HCT116 (cell line): ENCODE data around the gene TEDC2.

Source experiments
- ATF3 ChIP-seq: IDR thresholded peaks from 2 replicates; pipeline ENCODE4 v1.6.1; 2012
- CTCF ChIP-seq, 3 experiments: fragments of 200-600 bp in 1 of 3; sonication (generic) in 1 of 3; IDR thresholded peaks in 2 of 3; conservative IDR thresholded peaks in 1 of 3; 2 replicates each; pipeline ENCODE4 v1.5.1; 2012 to 2017; ENCODE audit warnings: low read depth in 2 of 3, low read length in 2 of 3, antibody characterized with exemption in 1 of 3, borderline replicate concordance in 1 of 3, control low read depth in 1 of 3, mild to moderate bottlenecking in 1 of 3, mixed read lengths in 1 of 3, mixed run types in 1 of 3, moderate library complexity in 1 of 3; ENCODE audit not compliant: insufficient read depth in 1 of 3
- EGR1 ChIP-seq: IDR thresholded peaks from 2 replicates; pipeline ENCODE4 v1.6.1; 2012; ENCODE audit warnings: low read depth
- EZH2phosphoT487 ChIP-seq: fragments of 200-600 bp; IDR thresholded peaks from 2 replicates; pipeline ENCODE4 v1.6.1; 2018; ENCODE audit warnings: antibody characterized with exemption, borderline replicate concordance
- MAX ChIP-seq: IDR thresholded peaks from 2 replicates; pipeline ENCODE4 v1.6.1; 2012
- POLR2A ChIP-seq: IDR thresholded peaks from 2 replicates; pipeline ENCODE4 v1.7.0; 2011; ENCODE audit warnings: borderline replicate concordance; ENCODE audit not compliant: insufficient read depth, insufficient read length; ENCODE audit errors: extremely low read depth
- POLR2AphosphoS5 ChIP-seq: IDR thresholded peaks from 2 replicates; pipeline ENCODE4 v1.6.1; 2011; ENCODE audit warnings: mild to moderate bottlenecking, low read depth, low read length, moderate library complexity
- RAD21 ChIP-seq: IDR thresholded peaks from 2 replicates; pipeline ENCODE4 v1.6.1; 2012; ENCODE audit warnings: low read depth, mild to moderate bottlenecking
- REST ChIP-seq: IDR thresholded peaks from 2 replicates; pipeline ENCODE4 v1.6.1; 2012; ENCODE audit warnings: low read depth
- TCF7L2 ChIP-seq: IDR thresholded peaks from 2 replicates; pipeline ENCODE4 v1.7.0; 2011; ENCODE audit warnings: borderline replicate concordance, inconsistent platforms; ENCODE audit not compliant: insufficient read depth, insufficient read length; ENCODE audit errors: extremely low read depth
- ZNF274 ChIP-seq: fragments of 200-500 bp; sonication (Bioruptor generic); IDR thresholded peaks from 2 replicates; pipeline ENCODE4 v1.6.1; 2014; ENCODE audit warnings: mild to moderate bottlenecking, low read depth, low read length, inconsistent platforms

- TF ChIP-seq TCF7L2 (no peak), POLR2AphosphoS5 (peak; percentile 71), ZNF274 (no peak), RAD21 (no peak), MAX (no peak), CTCF (IDR thresholded peaks at IDR 0.05 in 2 of 3, conservative IDR thresholded peaks at IDR 0.05 in 1 of 3; ENCODE audit: borderline replicate concordance in 1 of 3, insufficient read depth in 1 of 3, low read depth in 2 of 3, low read length in 2 of 3) (no peak), POLR2A (peak; percentile 14), EZH2phosphoT487 (no peak), EGR1 (no peak), ATF3 (no peak), REST (no peak)
Measured at GRCh38 chr16:2474877-2475412, 15.0 kb downstream of the TEDC2 start, which contains the start of gene TBC1D24.
